Naive B cell (primary cell): ENCODE measurements around the gene SLU7. TPM values are rescaled to one million over a fixed set of nuclear protein-coding genes. Genes with fewer than 3 reads are reported as not detected.

Source experiments
- polyA plus RNA-seq, 6 donors: library from polyadenylated mRNA; unstranded; fragments of 300-500 nt; fragmentation: Illumina TruSeq; gene quantifications; one replicate each; pipeline ENCODE4 v1.2.3, GENCODE V29; 2021; ENCODE audit warnings: low read depth in 6 of 6

SLU7 gene
- polyA plus RNA-seq, 6 donors from 2014 or later: 83.6 to 115 (median 94.8) TPM

Other genes starting within 250 kb of the SLU7 start
- gene FABP6, start 189.6 kb downstream of the SLU7 start, polyA plus RNA-seq: not detected
- under 1 TPM in 1 of 6 donors, not detected in 5; 0.12 TPM for gene CCNJL, start 106.5 kb downstream of the SLU7 start, polyA plus RNA-seq
- not detected for gene C1QTNF2, start 48.5 kb downstream of the SLU7 start, polyA plus RNA-seq
- under 1 TPM in 4 of 6 donors, not detected in 2; 0.22 to 0.53 (median 0.39) TPM for gene FAM200C, start 19.0 kb downstream of the SLU7 start, polyA plus RNA-seq
- gene PTTG1, start 2.8 kb upstream of the SLU7 start, polyA plus RNA-seq: 10 to 100 TPM in 5 of 6 donors, 1 to 10 TPM in 1; 2.6 to 17.2 (median 12.2) TPM